GM23338 (cell line): ENCODE measurements around the gene SCNN1B. TPM values are rescaled to one million over a fixed set of nuclear protein-coding genes. Genes with fewer than 3 reads are reported as not detected.

Experiments
- ATAC-seq: fragments of 200-7000 bp; cut with Tn5 transposase; 3 replicates; pipeline ENCODE4 v1.9.1; 2020
- DNase-seq: peaks from one replicate; pipeline ENCODE4 v3.0.0-alpha.2; 2015; ENCODE audit warnings: low spot score
- H2AFZ ChIP-seq: fragments of 200-600 bp; sonication (generic); 2 replicates; pipeline ENCODE4 v1.8.0; 2016; ENCODE audit warnings: antibody characterized with exemption, mild to moderate bottlenecking, moderate library complexity
- H3F3A ChIP-seq: fragments of 200-600 bp; sonication (generic); replicated peaks from 2 replicates; pipeline ENCODE4 v1.8.0; 2017; ENCODE audit warnings: antibody characterized with exemption, mixed run types, low read depth
- H3K27ac ChIP-seq: fragments of 200-600 bp; sonication (generic); 2 replicates; pipeline ENCODE4 v1.6.1; 2016; ENCODE audit warnings: low read depth
- H3K27me3 ChIP-seq: fragments of 200-600 bp; sonication (generic); 2 replicates; pipeline ENCODE4 v1.8.0; 2016; ENCODE audit warnings: mild to moderate bottlenecking, mixed run types, moderate library complexity; ENCODE audit not compliant: insufficient read depth
- H3K36me3 ChIP-seq: fragments of 200-600 bp; sonication (generic); 2 replicates; pipeline ENCODE4 v1.8.0; 2016; ENCODE audit warnings: mild to moderate bottlenecking; ENCODE audit not compliant: insufficient read depth
- H3K4me1 ChIP-seq: fragments of 200-600 bp; sonication (generic); 2 replicates; pipeline ENCODE4 v1.8.0; 2016; ENCODE audit warnings: mild to moderate bottlenecking, moderate library complexity; ENCODE audit not compliant: insufficient read depth
- H3K4me2 ChIP-seq: fragments of 200-600 bp; sonication (generic); 2 replicates; pipeline ENCODE4 v1.7.1; 2017; ENCODE audit warnings: mixed run types
- H3K4me3 ChIP-seq: fragments of 200-600 bp; sonication (generic); 2 replicates; pipeline ENCODE4 v1.6.1; 2016; ENCODE audit warnings: mixed run types
- H3K79me2 ChIP-seq: fragments of 200-600 bp; sonication (generic); replicated peaks from 2 replicates; pipeline ENCODE4 v1.8.0; 2017; ENCODE audit warnings: mild to moderate bottlenecking; ENCODE audit not compliant: insufficient read depth
- H3K9me2 ChIP-seq: fragments of 200-600 bp; sonication (generic); 2 replicates; pipeline ENCODE4 v1.8.0; 2017; ENCODE audit not compliant: insufficient read depth
- H4K20me1 ChIP-seq: fragments of 200-600 bp; sonication (generic); replicated peaks from 2 replicates; pipeline ENCODE4 v1.8.0; 2017; ENCODE audit warnings: mild to moderate bottlenecking; ENCODE audit not compliant: insufficient read depth
- H3K27ac Mint-ChIP-seq: 2 replicates; pipeline ENCODE4 v1.8.0; 2020; ENCODE audit warnings: inconsistent platforms, mild to moderate bottlenecking, moderate library complexity, mixed read lengths
- H3K27me3 Mint-ChIP-seq: 3 replicates; pipeline ENCODE4 v1.8.0; 2022; ENCODE audit warnings: low read depth, mild to moderate bottlenecking, moderate library complexity, mixed read lengths, inconsistent platforms; ENCODE audit not compliant: insufficient read depth, poor library complexity
- H3K36me3 Mint-ChIP-seq: 3 replicates; pipeline ENCODE4 v1.8.0; 2021; ENCODE audit warnings: low read depth, mild to moderate bottlenecking, inconsistent platforms, moderate library complexity, mixed read lengths
- H3K4me1 Mint-ChIP-seq: 3 replicates; pipeline ENCODE4 v1.8.0; 2020; ENCODE audit warnings: mild to moderate bottlenecking, inconsistent platforms, mixed read lengths
- H3K4me3 Mint-ChIP-seq: 3 replicates; pipeline ENCODE4 v1.8.0; 2021; ENCODE audit warnings: moderate library complexity, mild to moderate bottlenecking, inconsistent platforms, mixed read lengths
- H3K9me3 Mint-ChIP-seq: 3 replicates; pipeline ENCODE4 v1.8.0; 2020; ENCODE audit warnings: moderate library complexity, mild to moderate bottlenecking, inconsistent platforms, mixed read lengths
- CTCF ChIP-seq, 2 experiments: fragments of 200-600 bp in 1 of 2; sonication (generic) in 1 of 2; conservative IDR thresholded peaks; 2 replicates each; pipeline versions ENCODE4 v1.5.1 to v1.6.1; 2016 to 2017; ENCODE audit warnings: antibody characterized with exemption in 2 of 2, low read depth in 2 of 2, mild to moderate bottlenecking in 2 of 2, moderate library complexity in 1 of 2
- ETS1 ChIP-seq: IDR thresholded peaks from 2 replicates; pipeline ENCODE4 v1.6.1; 2016; ENCODE audit warnings: antibody characterized with exemption
- EZH2 ChIP-seq: fragments of 200-600 bp; sonication (generic); IDR thresholded peaks from one replicate; pipeline ENCODE4 v1.8.0; 2017; ENCODE audit warnings: antibody characterized with exemption, mild to moderate bottlenecking, low read depth; ENCODE audit not compliant: unreplicated experiment
- EZH2phosphoT487 ChIP-seq: fragments of 200-600 bp; sonication (generic); IDR thresholded peaks from one replicate; pipeline ENCODE4 v1.8.1; 2018; ENCODE audit warnings: antibody characterized with exemption; ENCODE audit not compliant: unreplicated experiment
- NANOG ChIP-seq: IDR thresholded peaks from 2 replicates; pipeline ENCODE4 v1.6.1; 2016; ENCODE audit warnings: antibody characterized with exemption, borderline replicate concordance
- POLR2AphosphoS5 ChIP-seq: IDR thresholded peaks from 2 replicates; pipeline ENCODE4 v1.6.1; 2016; ENCODE audit warnings: antibody characterized with exemption, low read depth
- REST ChIP-seq: IDR thresholded peaks from one replicate; pipeline ENCODE4 v1.6.1; 2018; ENCODE audit warnings: antibody characterized with exemption; ENCODE audit not compliant: unreplicated experiment
- ZNF331 ChIP-seq: fragments of 250-450 bp; sonication (Bioruptor Pico); IDR thresholded peaks from 2 replicates; pipeline ENCODE4 v1.5.0; 2020; ENCODE audit warnings: low read depth, mild to moderate bottlenecking, moderate library complexity
- ZNF462 ChIP-seq: fragments of 250-450 bp; sonication (Bioruptor Pico); IDR thresholded peaks from 2 replicates; pipeline ENCODE4 v1.5.0; 2020; ENCODE audit warnings: mild to moderate bottlenecking, moderate library complexity
- polyA plus RNA-seq: library from polyadenylated mRNA; unstranded; fragments of >200 nt; fragmentation: Nextera tagmentation; extraction: Ambion mirVana; gene quantifications from 2 replicates; pipeline ENCODE4 v1.2.1, GENCODE V29; 2016
- total RNA-seq: library from RNA; depleted of rRNA; stranded (reverse); fragments of >200 nt; shearing (Covaris generic); gene quantifications from 2 replicates; pipeline ENCODE4 v1.2.3, GENCODE V29; 2014

SCNN1B gene
- total and polyA plus RNA-seq, 2 experiments from 2014 or later: 0.78 to 1.1 TPM

GRCh38 chr16:23337836-23338550, 35.9 kb downstream of the SCNN1B start:
- no peaks in the 10 kb centered on the region for H3K4me1 Mint-ChIP-seq

More at GRCh38 chr16:23337836-23338550, 35.9 kb downstream of the SCNN1B start:
- Histone ChIP-seq H2AFZ (no peak overlapping the region), H3K4me1 (no peaks in the 10 kb centered on the region), H3K27ac (no peak overlapping the region), H3K27me3 (no peaks in the 10 kb centered on the region), H3K4me3 (no peak overlapping the region), H3F3A (no peaks in the 10 kb centered on the region), H3K79me2 (no peaks in the 10 kb centered on the region), H3K9me2 (no peaks in the 10 kb centered on the region), H4K20me1 (no peaks in the 10 kb centered on the region), H3K4me2 (no peak overlapping the region), H3K36me3 (no peaks in the 10 kb centered on the region)
- ATAC-seq (no peak), DNase-seq (no peak)
- no peaks in the 10 kb centered on the region for H3K9me3 Mint-ChIP-seq
- H3K4me3 Mint-ChIP-seq: no peak overlapping the region
- no peaks in the 10 kb centered on the region for H3K36me3 Mint-ChIP-seq
- TF ChIP-seq CTCF (conservative IDR thresholded peaks at IDR 0.05; ENCODE audit: low read depth in 2 of 2) (no peak), ETS1 (no peak), ZNF331 (CRISPR knock-in tag) (no peak), EZH2phosphoT487 (no peak), EZH2 (no peak), REST (no peak), NANOG (no peak), ZNF462 (CRISPR knock-in tag) (no peak), POLR2AphosphoS5 (no peak)
- peaks cover 4% of the 10 kb centered on the region for H3K27me3 Mint-ChIP-seq
- H3K27ac Mint-ChIP-seq: no peak overlapping the region
